B cell (primary cell): ENCODE results near the gene SRP19.

Experiments used
- EZH2 ChIP-seq: IDR thresholded peaks from 2 replicates; pipeline ENCODE4 v1.6.1; 2012; ENCODE audit warnings: borderline replicate concordance, low read depth, mild to moderate bottlenecking, moderate library complexity, low read length; ENCODE audit not compliant: insufficient read depth, poor library complexity, severe bottlenecking
- TF ChIP-seq, protein P1 (sequence below): fragments of 200-600 bp; IDR thresholded peaks from one replicate; pipeline ENCODE4 v1.8.0; 2022; ENCODE audit warnings: antibody characterized with exemption, mild to moderate bottlenecking

DNA sequence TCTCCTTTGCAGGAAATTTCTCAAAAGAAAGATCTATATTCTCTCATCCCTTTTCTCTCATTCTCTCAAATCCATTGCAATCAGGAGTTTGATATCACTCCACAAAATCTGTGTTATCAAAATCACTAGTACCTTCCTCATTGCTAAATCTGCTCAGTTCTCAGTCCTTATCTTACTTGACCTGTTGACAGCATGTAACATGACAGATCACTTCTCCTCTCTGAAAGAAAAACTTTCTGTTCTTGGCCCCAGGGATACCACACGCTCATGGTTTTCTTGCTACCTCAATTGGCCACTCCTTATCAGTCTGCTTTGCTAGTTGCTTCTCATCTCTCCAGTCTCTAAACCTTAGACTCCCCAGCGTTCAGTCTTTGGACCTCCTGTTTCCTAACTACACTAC lies 22.1 kb downstream of the SRP19 start:
- TF ChIP-seq, protein P1, sequence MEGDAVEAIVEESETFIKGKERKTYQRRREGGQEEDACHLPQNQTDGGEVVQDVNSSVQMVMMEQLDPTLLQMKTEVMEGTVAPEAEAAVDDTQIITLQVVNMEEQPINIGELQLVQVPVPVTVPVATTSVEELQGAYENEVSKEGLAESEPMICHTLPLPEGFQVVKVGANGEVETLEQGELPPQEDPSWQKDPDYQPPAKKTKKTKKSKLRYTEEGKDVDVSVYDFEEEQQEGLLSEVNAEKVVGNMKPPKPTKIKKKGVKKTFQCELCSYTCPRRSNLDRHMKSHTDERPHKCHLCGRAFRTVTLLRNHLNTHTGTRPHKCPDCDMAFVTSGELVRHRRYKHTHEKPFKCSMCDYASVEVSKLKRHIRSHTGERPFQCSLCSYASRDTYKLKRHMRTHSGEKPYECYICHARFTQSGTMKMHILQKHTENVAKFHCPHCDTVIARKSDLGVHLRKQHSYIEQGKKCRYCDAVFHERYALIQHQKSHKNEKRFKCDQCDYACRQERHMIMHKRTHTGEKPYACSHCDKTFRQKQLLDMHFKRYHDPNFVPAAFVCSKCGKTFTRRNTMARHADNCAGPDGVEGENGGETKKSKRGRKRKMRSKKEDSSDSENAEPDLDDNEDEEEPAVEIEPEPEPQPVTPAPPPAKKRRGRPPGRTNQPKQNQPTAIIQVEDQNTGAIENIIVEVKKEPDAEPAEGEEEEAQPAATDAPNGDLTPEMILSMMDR: no peak
- no peak for TF ChIP-seq EZH2
